Measurements from ENCODE around the gene CHCHD3. TPM values are rescaled to one million over a fixed set of nuclear protein-coding genes. Genes with fewer than 3 reads are reported as not detected.

CHCHD3 gene
- total RNA-seq, 1 experiment from 2014 or later = 114 TPM

GRCh38 chr7:132998763-132999162, 83.1 kb downstream of the CHCHD3 start:
- Mint-ChIP-seq H3K27ac (peak overlapping the region; percentile 77), H3K27me3 (ENCODE audit: low read depth) (no peaks in the 10 kb centered on the region), H3K36me3 (no peaks in the 10 kb centered on the region), H3K4me1 (peaks cover 70% of the 10 kb centered on the region), H3K4me3 (no peak overlapping the region), H3K9me3 (no peaks in the 10 kb centered on the region)
- DNase-seq (ENCODE audit: low spot score) (no peak), ATAC-seq (peak; percentile 89)
- POLR2A ChIA-PET = no interaction called here
- TF ChIP-seq PRDM15 (CRISPR knock-in tag; IDR thresholded peaks at IDR 0.05) (no peak), NFE2L1 (CRISPR knock-in tag; IDR thresholded peaks at IDR 0.05) (no peak), TCF7 (CRISPR knock-in tag; IDR thresholded peaks at IDR 0.05; ENCODE audit: low read depth) (no peak), GRHL2 (CRISPR knock-in tag; IDR thresholded peaks at IDR 0.05; ENCODE audit: insufficient replicate concordance, severe bottlenecking) (no peak), JAZF1 (CRISPR knock-in tag; IDR thresholded peaks at IDR 0.05) (no peak), CREM (CRISPR knock-in tag; IDR thresholded peaks at IDR 0.05) (no peak), RORB (CRISPR knock-in tag; IDR thresholded peaks at IDR 0.05) (no peak), GTF2I (CRISPR knock-in tag; conservative IDR thresholded peaks at IDR 0.05) (no peak), ZNF219 (CRISPR knock-in tag; IDR thresholded peaks at IDR 0.05; ENCODE audit: borderline replicate concordance) (no peak), ARID4B (CRISPR knock-in tag; IDR thresholded peaks at IDR 0.05; ENCODE audit: borderline replicate concordance) (no peak), ZNF416 (CRISPR knock-in tag; IDR thresholded peaks at IDR 0.05) (no peak), ELF4 (CRISPR knock-in tag; IDR thresholded peaks at IDR 0.05; ENCODE audit: low read depth) (no peak), ZNF317 (CRISPR knock-in tag; IDR thresholded peaks at IDR 0.05; ENCODE audit: borderline replicate concordance, low read depth) (no peak), FOXJ3 (CRISPR knock-in tag; IDR thresholded peaks at IDR 0.05; ENCODE audit: borderline replicate concordance) (no peak), SMAD3 (CRISPR knock-in tag; IDR thresholded peaks at IDR 0.05; ENCODE audit: borderline replicate concordance) (no peak)
- TF ChIP-seq, protein P1, sequence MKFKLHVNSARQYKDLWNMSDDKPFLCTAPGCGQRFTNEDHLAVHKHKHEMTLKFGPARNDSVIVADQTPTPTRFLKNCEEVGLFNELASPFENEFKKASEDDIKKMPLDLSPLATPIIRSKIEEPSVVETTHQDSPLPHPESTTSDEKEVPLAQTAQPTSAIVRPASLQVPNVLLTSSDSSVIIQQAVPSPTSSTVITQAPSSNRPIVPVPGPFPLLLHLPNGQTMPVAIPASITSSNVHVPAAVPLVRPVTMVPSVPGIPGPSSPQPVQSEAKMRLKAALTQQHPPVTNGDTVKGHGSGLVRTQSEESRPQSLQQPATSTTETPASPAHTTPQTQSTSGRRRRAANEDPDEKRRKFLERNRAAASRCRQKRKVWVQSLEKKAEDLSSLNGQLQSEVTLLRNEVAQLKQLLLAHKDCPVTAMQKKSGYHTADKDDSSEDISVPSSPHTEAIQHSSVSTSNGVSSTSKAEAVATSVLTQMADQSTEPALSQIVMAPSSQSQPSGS (CRISPR knock-in tag; IDR thresholded peaks at IDR 0.05; ENCODE audit: borderline replicate concordance, low read depth) = no peak
- TF ChIP-seq, protein P2, sequence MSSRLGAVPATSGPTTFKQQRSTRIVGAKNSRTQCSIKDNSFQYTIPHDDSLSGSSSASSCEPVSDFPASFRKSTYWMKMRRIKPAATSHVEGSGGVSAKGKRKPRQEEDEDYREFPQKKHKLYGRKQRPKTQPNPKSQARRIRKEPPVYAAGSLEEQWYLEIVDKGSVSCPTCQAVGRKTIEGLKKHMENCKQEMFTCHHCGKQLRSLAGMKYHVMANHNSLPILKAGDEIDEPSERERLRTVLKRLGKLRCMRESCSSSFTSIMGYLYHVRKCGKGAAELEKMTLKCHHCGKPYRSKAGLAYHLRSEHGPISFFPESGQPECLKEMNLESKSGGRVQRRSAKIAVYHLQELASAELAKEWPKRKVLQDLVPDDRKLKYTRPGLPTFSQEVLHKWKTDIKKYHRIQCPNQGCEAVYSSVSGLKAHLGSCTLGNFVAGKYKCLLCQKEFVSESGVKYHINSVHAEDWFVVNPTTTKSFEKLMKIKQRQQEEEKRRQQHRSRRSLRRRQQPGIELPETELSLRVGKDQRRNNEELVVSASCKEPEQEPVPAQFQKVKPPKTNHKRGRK (CRISPR knock-in tag; IDR thresholded peaks at IDR 0.05; ENCODE audit: borderline replicate concordance) = no peak
- TF ChIP-seq, protein P3, sequence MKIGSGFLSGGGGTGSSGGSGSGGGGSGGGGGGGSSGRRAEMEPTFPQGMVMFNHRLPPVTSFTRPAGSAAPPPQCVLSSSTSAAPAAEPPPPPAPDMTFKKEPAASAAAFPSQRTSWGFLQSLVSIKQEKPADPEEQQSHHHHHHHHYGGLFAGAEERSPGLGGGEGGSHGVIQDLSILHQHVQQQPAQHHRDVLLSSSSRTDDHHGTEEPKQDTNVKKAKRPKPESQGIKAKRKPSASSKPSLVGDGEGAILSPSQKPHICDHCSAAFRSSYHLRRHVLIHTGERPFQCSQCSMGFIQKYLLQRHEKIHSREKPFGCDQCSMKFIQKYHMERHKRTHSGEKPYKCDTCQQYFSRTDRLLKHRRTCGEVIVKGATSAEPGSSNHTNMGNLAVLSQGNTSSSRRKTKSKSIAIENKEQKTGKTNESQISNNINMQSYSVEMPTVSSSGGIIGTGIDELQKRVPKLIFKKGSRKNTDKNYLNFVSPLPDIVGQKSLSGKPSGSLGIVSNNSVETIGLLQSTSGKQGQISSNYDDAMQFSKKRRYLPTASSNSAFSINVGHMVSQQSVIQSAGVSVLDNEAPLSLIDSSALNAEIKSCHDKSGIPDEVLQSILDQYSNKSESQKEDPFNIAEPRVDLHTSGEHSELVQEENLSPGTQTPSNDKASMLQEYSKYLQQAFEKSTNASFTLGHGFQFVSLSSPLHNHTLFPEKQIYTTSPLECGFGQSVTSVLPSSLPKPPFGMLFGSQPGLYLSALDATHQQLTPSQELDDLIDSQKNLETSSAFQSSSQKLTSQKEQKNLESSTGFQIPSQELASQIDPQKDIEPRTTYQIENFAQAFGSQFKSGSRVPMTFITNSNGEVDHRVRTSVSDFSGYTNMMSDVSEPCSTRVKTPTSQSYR (CRISPR knock-in tag; IDR thresholded peaks at IDR 0.05) = no peak
- CTCF ChIA-PET = no interaction called here

Data from WTC11 (cell line).